ENCODE results near the gene TIA1.
"Not testable (repeated sequence)": the region's sequence is repeated elsewhere in the genome, so short reads cannot be mapped to it uniquely, and the experiment has no call there.

Gene TIA1

DNA sequence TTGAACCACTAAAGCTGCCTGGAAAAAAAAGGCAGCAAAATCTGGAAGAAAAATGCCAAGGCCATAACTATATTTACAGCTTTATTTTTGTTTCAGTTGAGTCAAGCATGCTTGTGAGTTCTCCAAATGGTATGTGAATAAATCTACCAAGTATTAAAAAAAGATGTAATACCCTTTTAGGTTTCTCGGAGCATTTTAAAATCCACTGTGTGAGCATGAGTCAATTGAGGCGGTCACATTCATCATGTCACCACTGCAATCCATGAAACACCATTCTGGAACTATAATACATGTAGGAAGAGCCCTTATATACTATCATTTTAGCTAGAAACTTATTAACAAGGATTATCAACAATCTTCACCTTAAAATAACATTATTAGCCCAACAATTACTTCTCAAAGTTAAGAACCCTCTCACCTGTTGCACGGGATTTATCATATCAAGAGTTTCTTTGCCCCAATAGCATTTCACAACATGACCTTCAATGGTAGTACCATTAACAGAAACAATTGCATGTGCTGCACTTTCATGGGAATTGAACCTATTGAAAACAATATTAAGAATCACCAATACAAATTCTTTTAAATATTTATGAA, 33.4 kb downstream of the TIA1 start:
- DNase-seq, result no peak

DNA sequence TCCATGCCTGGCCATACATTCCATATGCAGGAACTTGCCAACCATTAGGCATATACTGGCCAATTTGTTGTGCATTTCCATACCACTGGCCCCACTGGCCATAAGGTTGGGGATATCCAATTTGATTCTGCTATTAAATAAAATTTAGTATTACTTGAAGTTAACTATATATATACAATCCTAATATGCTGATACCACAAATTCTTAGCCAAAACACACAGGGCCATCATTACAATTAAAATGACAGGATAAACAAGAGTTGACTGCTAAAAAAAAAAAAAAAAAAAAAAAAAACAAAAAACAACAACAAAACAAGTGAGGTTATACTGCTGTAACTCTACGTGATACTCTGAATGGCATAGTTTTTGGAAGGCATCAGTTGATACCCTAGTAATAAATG, 34.1 kb downstream of the TIA1 start:
- no peak for DNase-seq

DNA sequence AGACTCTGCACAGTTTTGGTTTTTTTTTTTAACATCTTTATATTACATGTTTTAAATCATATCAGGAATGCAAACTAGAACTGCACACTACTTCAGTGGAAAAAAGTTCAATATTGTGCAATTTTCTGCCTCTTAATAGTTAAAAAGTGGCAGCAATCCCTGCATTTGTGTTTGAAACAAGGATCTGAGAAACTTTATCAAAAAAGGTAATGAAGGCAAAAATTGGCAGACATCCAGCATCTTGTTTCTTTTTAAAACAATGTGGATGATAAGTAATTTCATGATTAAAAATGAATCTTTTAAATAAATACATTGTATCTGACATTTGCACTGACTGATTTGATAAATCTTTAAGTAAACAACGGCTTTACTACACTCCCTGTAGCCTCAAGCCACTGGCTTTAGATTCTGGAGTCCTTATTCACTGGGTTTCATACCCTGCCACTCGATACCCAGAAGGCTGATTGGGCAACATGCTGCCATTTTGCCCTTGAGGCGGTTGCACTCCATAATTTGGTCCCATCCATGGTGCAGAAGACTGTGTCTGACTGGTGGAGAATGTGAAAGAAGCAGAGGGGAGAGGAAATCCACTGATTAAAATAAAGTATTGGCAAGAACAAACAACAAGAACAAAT, 36.0 kb downstream of the TIA1 start:
- DNase-seq, result no peak

DNA sequence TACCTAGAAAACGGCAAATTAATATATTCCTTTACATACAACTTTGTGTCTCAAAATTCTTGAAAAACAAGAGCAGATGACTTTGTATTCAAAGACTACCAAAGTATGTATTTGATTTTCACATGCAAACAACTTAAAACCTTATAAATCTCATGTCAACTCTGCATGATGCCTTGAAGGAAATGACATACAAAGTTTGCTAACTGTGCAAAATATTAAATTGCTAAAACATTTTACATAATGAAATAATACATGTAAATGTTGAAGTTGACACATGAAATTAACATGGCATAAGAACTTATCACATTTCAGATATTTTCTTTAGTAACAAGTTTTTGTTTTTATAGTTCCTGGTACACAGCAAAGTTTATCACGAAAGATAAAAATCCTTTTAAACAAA, 36.8 kb downstream of the TIA1 start:
- no peak for DNase-seq

DNA sequence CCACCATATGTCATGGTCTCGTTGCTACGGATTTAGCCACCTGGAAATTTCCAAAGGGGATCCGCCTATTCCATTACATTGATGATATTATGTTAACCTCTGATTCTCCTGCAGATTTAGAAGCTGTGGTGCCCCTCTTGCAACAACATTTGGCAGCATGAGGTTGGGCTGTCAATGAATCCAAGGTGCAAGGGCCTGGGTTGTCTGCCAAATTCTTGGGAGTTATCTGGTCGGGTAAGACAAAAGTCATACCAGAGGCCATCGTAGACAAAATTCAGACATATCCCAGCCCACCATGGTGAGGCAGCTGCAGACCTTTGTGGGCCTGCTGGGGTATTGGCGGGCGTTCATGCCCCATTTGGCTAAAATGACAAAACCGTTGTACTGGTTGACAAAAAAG, 44.0 kb downstream of the TIA1 start:
- DNase-seq, result peak in 1 of 2 experiments; percentile 29

DNA sequence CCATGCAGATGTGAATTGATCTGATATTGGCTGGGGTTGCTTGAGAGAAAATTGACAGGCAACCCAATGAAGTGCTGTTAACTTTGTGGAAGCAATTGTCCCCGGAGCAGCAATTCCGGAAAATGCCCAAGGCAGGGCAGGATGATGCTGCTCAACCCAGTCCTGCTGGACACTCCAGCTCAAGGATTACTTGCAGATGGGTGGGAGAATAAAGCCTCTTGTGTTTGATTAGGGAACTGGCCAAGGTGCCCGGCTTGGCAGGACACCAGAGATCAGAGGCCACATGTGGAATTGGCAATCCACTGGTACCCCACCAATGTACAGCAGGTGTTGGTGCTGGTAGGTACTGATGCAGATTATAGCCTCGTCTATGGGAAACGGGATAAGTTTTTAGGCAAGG, 45.3 kb downstream of the TIA1 start:
- no peak for DNase-seq

DNA sequence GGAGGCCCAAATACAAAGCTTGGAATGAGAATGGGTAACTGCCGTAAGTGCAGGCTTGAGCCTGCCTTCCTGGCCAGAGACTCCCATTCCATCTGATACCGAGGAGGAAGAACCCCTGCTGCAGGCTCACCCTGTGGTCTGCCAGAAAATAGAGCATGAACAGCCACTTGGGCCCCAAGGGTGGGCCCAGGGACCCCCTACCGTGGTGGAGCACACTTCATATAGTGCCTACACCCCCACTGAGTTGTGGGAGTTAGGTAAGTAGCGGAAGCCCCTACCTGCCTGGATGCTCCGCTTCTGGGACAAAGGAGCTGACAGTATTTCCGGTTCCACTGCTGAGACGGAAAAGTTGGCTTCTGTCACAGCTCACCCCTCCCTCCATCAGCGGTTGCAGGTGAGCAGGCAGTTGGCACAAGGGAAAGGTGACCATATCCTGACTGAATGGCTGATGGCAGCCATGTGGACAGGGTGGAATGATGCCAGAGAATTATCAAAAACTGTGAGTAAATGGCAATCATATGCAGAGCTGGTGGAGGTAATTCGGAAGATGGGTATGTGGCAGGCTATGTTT, 46.1 kb downstream of the TIA1 start:
- no peak for DNase-seq

DNA sequence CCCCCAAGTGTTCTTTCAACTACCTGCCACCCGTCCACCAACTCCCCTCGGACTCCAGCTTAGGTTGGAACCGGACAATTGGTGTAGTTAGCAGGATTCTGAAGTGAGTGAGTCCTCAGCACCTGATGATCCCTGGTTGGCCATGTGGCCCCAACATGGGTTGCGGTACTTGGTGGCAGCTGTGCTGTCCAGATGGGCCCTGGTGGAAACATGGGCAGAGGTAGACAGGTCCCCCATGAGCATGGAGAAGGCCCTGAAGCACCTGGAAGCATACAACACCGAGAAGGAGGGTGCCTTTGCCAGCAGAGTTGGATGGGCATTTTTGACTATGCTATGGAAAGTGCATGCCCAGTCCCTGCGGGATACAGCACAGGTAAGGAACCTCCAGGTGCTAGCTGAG, 46.6 kb downstream of the TIA1 start:
- DNase-seq, result no peak

DNA sequence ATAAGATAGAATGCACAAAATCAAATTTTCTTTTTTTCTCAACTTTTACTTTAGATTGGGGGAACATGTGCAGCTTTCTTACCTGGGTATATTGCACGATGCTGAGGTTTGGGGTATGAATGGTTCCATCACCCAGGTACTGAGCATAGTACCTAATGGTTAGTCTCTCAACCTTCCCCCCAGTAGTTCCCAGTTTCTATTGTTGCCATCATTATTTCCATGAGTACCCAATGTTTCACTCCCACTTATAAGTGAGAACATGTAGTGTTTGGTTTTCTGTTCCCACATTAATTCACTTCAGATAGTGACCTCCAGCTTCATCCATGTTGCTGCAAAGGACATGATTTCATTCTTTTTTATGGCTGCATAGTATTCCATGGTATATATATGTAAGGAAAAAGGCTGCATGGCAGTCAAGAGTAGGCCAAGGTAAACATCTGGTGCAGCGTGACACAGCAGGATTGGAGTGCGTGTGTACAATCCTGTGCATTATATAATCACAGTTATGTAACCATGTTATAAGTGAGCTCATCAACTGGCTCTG, 47.1 kb downstream of the TIA1 start:
- DNase-seq, result no peak

DNA sequence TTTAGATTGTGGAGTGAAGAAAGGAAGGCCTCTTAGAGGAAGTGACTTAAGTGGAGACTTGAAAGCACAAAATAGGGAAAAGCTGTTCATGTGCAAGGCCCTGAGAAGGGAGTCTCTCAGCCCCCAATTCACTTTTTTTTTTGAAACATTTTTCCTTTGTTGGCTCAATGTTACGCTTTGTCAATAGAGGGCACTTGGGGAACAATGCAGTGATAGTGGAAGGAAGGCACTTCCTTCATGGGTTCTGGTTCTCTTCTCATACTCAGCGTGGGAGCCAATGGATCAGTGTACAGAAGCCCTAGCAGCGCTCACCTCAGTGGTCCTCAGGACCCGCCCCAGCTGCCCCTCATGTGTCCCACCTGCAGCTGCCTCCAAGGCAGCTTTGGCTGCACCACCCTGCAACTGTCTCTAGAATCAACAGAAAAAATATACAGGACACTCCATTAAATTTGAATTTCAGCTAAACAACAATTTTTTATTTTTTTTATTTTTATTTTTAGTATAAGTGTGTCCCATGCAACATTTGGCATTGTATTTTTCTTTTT, 49.0 kb downstream of the TIA1 start:
- peak in 1 of 2 experiments; percentile 8 for DNase-seq

DNA sequence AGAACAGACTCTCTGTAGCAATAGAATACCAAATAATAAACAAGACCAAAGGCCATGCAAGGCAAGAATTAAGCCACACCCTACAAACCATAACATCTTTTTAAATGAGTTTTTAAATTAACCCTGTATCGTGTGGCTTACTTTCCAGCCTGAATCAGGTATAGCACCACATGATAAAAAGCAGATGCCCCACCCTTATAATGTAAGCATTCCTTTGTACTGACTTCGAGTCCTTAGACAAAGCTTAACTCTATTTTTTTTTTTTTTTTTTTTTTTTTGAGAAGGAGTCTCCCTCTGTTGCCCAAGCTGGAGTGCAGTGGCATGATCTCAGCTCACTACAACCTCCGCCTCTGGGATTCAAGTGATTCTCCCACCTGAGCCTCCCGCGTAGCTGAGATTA, 55.9 kb downstream of the TIA1 start:
- no peak for DNase-seq

DNA sequence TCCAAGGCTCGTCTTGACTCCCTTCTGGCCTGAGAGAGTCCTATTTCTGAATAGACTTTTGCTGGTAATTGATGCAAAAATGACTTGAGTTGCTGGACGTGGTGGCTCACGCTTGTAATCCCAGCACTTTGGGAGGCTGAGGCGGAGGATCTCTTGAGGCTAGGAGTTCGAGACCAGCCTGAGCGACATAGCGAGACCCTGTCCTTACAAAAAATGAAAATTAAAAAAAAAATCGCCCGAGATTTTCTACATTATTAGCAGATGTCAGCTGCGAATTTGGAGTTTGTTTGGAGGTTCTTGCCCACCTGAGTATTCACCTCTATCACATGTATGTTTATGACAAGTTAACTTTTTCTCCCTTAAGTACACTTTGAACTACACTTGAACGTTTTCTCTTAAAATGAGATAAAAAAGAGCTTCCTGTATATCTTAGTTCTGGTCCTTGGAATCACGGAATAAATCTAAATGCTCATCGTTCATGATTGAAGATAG, 57.1 kb downstream of the TIA1 start:
- DNase-seq, result no peak

DNA sequence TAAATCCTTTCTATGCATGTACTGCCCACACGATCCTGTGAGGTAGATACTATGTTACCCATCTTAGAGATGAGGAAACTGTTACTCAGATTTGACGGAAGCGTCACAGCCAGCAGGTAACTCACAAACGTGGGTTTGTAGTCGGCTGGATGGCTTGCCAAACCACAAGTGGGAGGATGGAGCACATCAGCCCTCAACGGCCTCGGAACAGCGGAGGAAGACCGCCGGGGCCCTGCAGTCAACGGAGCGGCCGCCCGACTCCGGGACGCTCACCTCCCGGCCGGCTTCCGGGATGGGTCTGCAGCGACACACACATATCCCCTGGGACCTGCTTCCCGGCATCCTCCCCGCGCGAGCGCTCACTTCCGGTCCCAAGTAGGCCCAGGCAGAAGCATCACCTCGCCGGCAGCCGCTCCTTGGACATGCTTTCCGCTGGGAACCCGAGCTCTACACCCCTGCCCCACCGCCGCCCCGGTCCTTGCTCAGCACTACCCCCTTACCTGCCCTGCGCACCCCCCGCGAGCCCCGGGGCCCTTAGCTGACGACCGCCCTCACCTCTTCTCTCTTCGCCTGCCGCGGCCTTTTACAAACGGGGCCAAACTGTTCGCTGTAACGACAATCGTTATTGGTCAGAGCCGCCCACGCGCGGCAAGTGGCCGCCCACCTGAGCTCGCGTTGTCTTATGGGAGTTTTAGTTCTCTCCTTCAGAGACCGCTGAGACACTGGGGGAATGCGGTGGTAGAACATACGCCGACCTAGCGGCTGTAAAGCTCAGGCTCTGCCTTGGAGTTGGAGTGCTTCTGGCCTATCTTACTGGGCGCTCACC, 57.8 kb downstream of the TIA1 start, which contains the start of gene C2orf42:
TSS of gene C2orf42 (minus strand) at position 602 of the 826 bp plus-strand sequence. CDS start 9,034 bp downstream, outside the sequence.
- peak; percentile 93 to 96 for DNase-seq

DNA sequence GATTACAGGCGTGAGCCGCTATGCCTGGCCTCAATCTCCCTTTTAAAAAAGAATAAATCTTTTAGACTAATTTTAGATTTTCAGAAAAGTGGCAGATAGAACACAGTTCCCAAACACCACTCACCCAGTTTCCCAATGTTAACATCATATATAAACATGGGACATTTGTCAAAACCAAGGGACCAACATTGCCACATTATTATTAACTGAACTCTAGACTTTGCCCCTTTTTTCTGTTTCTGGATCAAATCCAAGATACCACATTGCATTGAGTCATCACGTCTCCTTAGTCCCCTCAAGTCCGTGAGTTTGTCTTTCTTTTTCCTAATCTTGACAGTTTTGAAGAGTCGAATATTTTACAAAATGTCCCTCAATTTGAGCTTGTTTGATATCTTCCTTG, 60.0 kb downstream of the TIA1 start:
- no peak for DNase-seq

DNA sequence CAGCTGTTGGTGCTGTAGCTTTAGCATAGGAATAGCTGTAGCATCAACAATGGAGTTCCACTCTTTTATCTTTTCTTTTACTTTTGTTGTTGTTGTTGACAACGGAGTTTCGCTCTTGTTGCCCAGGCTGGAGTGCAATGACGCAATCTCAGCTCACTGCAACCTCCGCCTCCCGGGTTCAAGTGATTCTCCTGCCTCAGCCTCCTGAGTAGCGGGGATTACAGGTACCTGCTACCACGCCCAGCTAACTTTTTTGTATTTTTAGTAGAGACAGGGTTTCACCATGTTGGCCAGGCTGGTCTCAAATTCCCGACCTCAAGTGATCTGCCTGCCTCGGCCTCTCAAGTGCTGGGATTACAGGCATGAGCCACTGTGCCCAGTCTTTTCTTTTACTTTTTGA, 61.3 kb downstream of the TIA1 start:
- DNase-seq, result not testable (repeated sequence)

DNA sequence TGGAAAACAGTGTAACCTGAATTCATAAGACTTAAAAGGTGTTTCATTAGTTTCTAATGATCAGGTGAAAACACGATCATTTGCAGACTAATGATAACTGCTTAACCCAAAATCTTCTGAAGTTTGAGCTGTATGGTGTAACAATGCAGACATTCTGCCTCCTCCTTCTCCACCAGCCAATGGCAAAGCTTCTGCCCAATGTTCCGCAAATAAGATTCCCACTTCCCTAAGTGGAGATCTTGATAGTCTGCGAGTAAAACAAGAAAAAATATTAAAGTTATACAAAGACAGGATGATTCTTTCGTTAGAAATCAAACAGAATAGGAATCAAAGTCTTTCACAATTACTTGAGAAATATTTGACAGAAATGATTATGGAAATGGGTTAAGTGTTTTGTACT, 65.7 kb downstream of the TIA1 start:
- DNase-seq, result no peak

DNA sequence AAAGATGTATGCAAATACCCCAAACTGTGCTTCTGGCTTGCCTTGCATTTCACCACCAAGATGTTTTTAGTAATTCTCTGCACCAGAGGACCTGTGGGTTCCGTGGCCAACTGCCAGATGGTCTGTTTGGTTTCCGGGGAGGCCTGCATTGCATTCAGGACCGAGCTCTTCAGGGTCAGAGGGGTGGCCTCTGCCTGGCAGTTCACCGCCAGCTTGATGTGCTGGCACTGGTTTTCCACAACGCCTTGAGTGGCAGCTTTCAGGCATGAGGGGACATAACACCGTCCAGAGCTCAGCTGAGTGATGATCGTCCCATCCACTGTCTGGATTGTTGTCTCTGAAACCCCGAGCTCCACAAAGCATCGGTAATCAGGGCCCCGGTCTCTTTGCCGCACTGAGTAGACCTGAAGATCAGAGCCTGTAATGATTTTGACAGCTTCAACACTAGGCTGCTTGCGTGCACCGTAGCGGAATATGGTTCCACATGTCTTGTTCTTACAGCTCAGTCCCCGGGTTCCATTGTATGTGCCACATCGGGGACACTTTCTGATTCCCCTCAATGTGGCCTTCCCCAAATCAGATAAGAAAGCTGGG, 67.0 kb downstream of the TIA1 start:
- no peak for DNase-seq

DNA sequence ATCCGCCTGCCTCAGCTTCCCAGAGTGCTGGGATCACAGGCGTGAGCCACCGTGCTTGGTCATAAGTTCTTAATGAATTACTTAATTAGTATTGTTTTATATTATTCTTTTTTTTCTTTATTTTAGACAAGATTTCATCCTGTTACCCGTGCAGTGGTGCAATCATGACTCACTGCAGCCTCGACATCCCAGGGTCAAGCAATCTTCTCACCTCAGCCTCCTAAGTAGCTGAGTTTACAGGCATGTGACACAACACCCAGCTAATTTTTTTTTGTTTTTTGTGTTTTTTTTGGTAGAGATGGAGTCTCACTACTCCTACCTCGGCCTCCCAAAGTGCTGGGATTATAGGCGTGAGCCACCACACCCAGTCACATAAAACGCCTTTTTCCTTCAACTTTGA, 74.9 kb downstream of the TIA1 start:
- DNase-seq, result no peak

DNA sequence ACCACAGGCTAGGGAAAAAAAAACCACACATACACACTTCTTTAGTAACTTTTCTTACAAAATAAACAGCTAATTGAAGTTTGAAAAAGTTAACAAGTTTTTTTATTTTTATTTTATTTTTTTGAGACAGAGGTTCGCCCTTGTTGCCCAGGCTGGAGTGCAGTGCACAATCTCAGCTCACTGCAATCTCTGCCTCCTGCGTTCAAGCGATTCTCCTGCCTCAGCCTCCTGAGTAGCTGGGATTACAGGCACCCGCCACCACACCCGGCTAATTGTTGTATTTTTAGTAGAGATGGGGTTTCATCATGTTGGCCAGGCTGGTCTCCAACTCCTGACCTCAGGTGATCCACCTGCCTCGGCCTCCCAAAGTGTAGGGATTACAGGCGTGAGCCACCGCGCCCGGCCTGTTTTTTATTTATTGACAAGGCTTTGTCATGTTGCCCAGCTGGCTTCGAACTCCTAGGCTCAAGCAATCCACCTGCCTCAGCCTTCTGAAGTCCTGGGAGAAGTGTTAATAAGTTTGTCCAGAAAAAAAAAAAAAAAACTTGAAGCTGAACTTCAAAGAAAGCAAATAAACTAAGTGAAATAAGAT, 78.7 kb downstream of the TIA1 start:
- not testable (repeated sequence) for DNase-seq

DNA sequence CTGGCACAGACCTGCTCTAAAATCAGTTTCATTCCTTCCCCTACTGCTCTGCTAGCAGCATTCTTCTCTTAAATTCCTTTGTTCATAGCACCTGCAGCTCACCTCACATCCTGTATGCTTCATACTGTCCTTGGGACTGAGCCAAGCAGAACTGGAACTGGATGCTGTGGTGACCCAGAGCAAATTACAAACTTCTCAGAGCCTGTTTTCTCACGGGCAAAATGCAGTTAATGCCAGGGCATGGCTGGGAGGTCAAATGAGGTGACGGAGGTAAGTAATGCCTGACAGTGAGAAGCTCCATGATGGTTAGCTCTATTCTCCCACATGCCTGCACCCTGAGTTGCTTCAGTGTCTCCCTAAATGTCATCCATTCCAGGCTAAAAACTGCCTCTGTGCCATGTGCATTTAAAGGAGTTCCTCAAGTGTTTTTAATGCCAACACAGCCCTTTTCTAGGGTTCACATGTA, 87.3 kb downstream of the TIA1 start:
- DNase-seq, result no peak

DNA sequence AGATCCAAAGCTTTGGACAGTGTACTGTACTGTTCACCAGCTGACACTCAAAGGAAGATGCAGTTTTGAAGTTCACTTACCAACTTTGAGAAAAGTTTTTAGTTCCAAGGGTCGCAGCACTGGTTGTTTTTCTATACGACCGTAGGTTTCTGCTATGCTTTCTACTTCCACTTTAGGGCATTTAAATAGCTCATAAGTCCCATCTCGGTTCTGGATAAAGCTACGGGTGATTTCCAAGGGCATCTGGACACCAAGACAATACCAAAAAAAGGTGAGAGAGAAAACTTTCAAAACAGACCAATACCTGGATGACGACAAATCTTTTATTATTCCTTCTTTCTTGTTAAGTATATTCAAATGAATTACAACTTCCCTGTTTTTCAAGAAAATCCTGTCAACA, 87.9 kb downstream of the TIA1 start:
- DNase-seq, result no peak
